Fibroblast of the aortic adventitia (primary cell): Measurements from ENCODE around the gene ABCA3. TPM values are rescaled to one million over a fixed set of nuclear protein-coding genes. Genes with fewer than 3 reads are reported as not detected.

ENCODE experiments used
- DNase-seq: peaks from one replicate; pipeline ENCODE4 v3.0.0-alpha.2; 2010; ENCODE audit warnings: low read depth
- H3K4me3 ChIP-seq: 2 replicates; pipeline ENCODE4 v1.5.1; 2011; ENCODE audit warnings: low read depth, mild to moderate bottlenecking, control low read depth, low read length, moderate library complexity
- CTCF ChIP-seq: IDR thresholded peaks from 2 replicates; pipeline ENCODE4 v1.5.1; 2011; ENCODE audit warnings: mild to moderate bottlenecking, low read length, control low read depth, inconsistent platforms; ENCODE audit not compliant: insufficient read depth
- total RNA-seq: library from RNA; depleted of rRNA; stranded (reverse); fragments of >200 nt; gene quantifications from 2 replicates; pipeline ENCODE4 v1.2.3, GENCODE V29; 2012; ENCODE audit warnings: low replicate concordance

The ABCA3 gene
- total RNA-seq, 1 donor = 1.8 TPM

- no peak overlapping the region for H3K4me3 ChIP-seq
- no peak for DNase-seq
- TF ChIP-seq CTCF = no peak
These were observed 59.5 kb downstream of the ABCA3 start for GRCh38 chr16:2280981-2281542.

GRCh38 chr16:2280461-2280860, 60.1 kb downstream of the ABCA3 start:
- DNase-seq = no peak
- no peak overlapping the region for H3K4me3 ChIP-seq
- no peak for TF ChIP-seq CTCF

- H3K4me3 ChIP-seq = no peak overlapping the region
- no peak for TF ChIP-seq CTCF
- DNase-seq = no peak
These were observed 61.4 kb downstream of the ABCA3 start for GRCh38 chr16:2278956-2279800.

- no peak for DNase-seq
- no peak for TF ChIP-seq CTCF
- H3K4me3 ChIP-seq = no peak overlapping the region
These were observed 62.3 kb downstream of the ABCA3 start for GRCh38 chr16:2278272-2278608.

GRCh38 chr16:2277466-2278271, 62.9 kb downstream of the ABCA3 start:
- TF ChIP-seq CTCF = no peak
- DNase-seq = no peak
- H3K4me3 ChIP-seq = no peak overlapping the region

- H3K4me3 ChIP-seq = no peak overlapping the region
- no peak for DNase-seq
- TF ChIP-seq CTCF = no peak
These were observed 63.9 kb downstream of the ABCA3 start for GRCh38 chr16:2276368-2277195.
